ENCODE measurements around the gene MAP2.
A peak's percentile ranks its signal among the peaks of the same experiment; 100 is the strongest.
"Not testable (repeated sequence)": the region's sequence is repeated elsewhere in the genome, so short reads cannot be mapped to it uniquely, and the experiment has no call there.

The MAP2 gene

DNA sequence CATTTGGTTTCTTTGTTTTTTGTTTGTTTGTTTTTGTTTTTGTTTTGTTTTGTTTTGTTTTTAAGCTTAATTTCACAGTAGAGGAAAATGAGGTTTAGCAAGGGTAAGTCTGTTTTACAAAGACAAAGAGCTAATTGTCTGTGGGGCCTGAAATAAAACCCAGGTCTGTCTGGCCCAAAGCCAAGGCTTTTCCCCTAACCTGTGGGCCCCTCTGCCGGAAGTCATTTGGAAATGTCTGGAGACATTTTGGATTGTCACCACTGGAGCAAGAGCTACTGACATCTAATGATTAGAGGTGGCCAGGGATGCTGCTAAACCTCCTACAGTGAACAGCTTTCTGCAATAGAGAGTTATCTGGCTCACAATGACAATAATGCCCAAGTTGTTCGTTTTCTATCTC lies 167.2 kb downstream of the MAP2 start:
- Histone ChIP-seq H3K9ac (ENCODE audit: low read length) (no peak overlapping the region), H3K27me3 (ENCODE audit: control insufficient read depth, insufficient read depth, low read length) (no peaks in the 10 kb centered on the region), H3K9me3 (ENCODE audit: control insufficient read depth, insufficient read depth, low read depth, low read length) (no peaks in the 10 kb centered on the region), H3K27ac (ENCODE audit: low read depth, low read length) (no peak overlapping the region), H3K36me3 (ENCODE audit: control insufficient read depth, insufficient read depth, low read length) (no peaks in the 10 kb centered on the region), H3K4me1 (ENCODE audit: control insufficient read depth, insufficient read depth, low read length) (no peaks in the 10 kb centered on the region), H3K4me3 (ENCODE audit: low read depth, low read length) (no peak overlapping the region)

GRCh38 chr2:209592106-209592505 lies 168.3 kb downstream of the MAP2 start:
- Histone ChIP-seq H3K27me3 (ENCODE audit: control insufficient read depth, insufficient read depth, low read length) (no peaks in the 10 kb centered on the region), H3K9me3 (ENCODE audit: control insufficient read depth, insufficient read depth, low read depth, low read length) (no peaks in the 10 kb centered on the region), H3K36me3 (ENCODE audit: control insufficient read depth, insufficient read depth, low read length) (no peaks in the 10 kb centered on the region), H3K27ac (ENCODE audit: low read depth, low read length) (no peak overlapping the region), H3K4me3 (ENCODE audit: low read depth, low read length) (no peak overlapping the region), H3K4me1 (ENCODE audit: control insufficient read depth, insufficient read depth, low read length) (no peaks in the 10 kb centered on the region), H3K9ac (ENCODE audit: low read length) (no peak overlapping the region)

DNA sequence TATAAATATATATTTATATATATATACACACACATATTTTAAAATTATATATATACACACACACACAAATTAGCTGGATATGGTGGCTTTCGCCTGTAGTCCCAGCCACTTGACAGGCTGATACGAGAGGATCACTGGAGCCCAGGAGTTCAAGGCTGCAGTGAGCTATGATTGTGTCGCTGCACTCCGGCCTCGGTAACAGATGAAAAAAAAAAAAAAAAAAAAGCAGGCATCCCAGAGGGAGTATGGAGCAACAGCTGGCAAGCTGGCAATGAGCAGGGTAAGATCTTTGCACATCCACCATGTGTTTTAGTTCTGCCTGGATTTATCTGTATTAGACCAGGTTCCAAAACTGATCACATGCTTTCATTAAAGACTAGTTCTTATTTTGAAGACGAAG lies 170.1 kb downstream of the MAP2 start:
- Histone ChIP-seq H3K4me3 (ENCODE audit: low read depth, low read length) (no peak overlapping the region), H3K27ac (ENCODE audit: low read depth, low read length) (no peak overlapping the region), H3K9me3 (ENCODE audit: control insufficient read depth, insufficient read depth, low read depth, low read length) (no peaks in the 10 kb centered on the region), H3K4me1 (ENCODE audit: control insufficient read depth, insufficient read depth, low read length) (no peaks in the 10 kb centered on the region), H3K36me3 (ENCODE audit: control insufficient read depth, insufficient read depth, low read length) (no peaks in the 10 kb centered on the region), H3K27me3 (ENCODE audit: control insufficient read depth, insufficient read depth, low read length) (no peaks in the 10 kb centered on the region), H3K9ac (ENCODE audit: low read length) (no peak overlapping the region)

DNA sequence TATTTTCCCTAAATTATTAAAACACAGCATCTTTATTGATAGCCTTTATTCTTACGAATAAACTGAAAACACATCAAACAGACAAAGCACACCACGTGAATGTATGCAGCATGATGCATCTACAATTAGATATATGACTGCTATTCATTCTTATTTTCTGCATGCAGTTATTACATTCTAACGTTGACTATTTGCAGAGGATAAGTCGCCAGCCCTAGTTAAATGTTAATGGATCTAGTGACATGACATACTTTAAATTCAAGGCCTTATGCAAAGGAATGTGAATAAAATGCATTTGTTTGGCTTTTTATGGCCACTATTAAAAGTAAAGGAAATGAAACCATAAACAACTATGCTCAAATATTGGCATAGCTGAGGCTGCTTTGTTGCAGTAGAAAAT lies 172.4 kb downstream of the MAP2 start:
- H3K4me3 ChIP-seq (ENCODE audit: low read depth, low read length) = no peak overlapping the region
- no peak overlapping the region for H3K27ac ChIP-seq (ENCODE audit: low read depth, low read length)
- H3K36me3 ChIP-seq (ENCODE audit: control insufficient read depth, insufficient read depth, low read length) = no peaks in the 10 kb centered on the region
- H3K27me3 ChIP-seq (ENCODE audit: control insufficient read depth, insufficient read depth, low read length) = no peaks in the 10 kb centered on the region
- no peaks in the 10 kb centered on the region for H3K9me3 ChIP-seq (ENCODE audit: control insufficient read depth, insufficient read depth, low read depth, low read length)
- H3K4me1 ChIP-seq (ENCODE audit: control insufficient read depth, insufficient read depth, low read length) = no peaks in the 10 kb centered on the region
- no peak overlapping the region for H3K9ac ChIP-seq (ENCODE audit: low read length)

- H3K27ac ChIP-seq (ENCODE audit: low read depth, low read length); H3K4me3 ChIP-seq (ENCODE audit: low read depth, low read length); H3K4me1 ChIP-seq (ENCODE audit: control insufficient read depth, insufficient read depth, low read length); H3K9me3 ChIP-seq (ENCODE audit: control insufficient read depth, insufficient read depth, low read depth, low read length); H3K9ac ChIP-seq (ENCODE audit: low read length); H3K27me3 ChIP-seq (ENCODE audit: control insufficient read depth, insufficient read depth, low read length); H3K36me3 ChIP-seq (ENCODE audit: control insufficient read depth, insufficient read depth, low read length): not testable (repeated sequence)
These were observed 174.4 kb downstream of the MAP2 start for GRCh38 chr2:209598227-209598626.

- Histone ChIP-seq H3K4me3 (ENCODE audit: low read depth, low read length) (no peak overlapping the region), H3K27ac (ENCODE audit: low read depth, low read length) (no peak overlapping the region), H3K36me3 (ENCODE audit: control insufficient read depth, insufficient read depth, low read length) (no peaks in the 10 kb centered on the region), H3K4me1 (ENCODE audit: control insufficient read depth, insufficient read depth, low read length) (no peaks in the 10 kb centered on the region), H3K27me3 (ENCODE audit: control insufficient read depth, insufficient read depth, low read length) (no peaks in the 10 kb centered on the region), H3K9ac (ENCODE audit: low read length) (no peak overlapping the region), H3K9me3 (ENCODE audit: control insufficient read depth, insufficient read depth, low read depth, low read length) (no peaks in the 10 kb centered on the region)
These were observed 176.7 kb downstream of the MAP2 start for GRCh38 chr2:209600341-209601171.

- no peak overlapping the region for H3K9ac ChIP-seq (ENCODE audit: low read length)
- no peak overlapping the region for H3K4me3 ChIP-seq (ENCODE audit: low read depth, low read length)
- H3K36me3 ChIP-seq (ENCODE audit: control insufficient read depth, insufficient read depth, low read length) = no peaks in the 10 kb centered on the region
- H3K4me1 ChIP-seq (ENCODE audit: control insufficient read depth, insufficient read depth, low read length) = no peaks in the 10 kb centered on the region
- no peaks in the 10 kb centered on the region for H3K27me3 ChIP-seq (ENCODE audit: control insufficient read depth, insufficient read depth, low read length)
- H3K27ac ChIP-seq (ENCODE audit: low read depth, low read length) = no peak overlapping the region
- H3K9me3 ChIP-seq (ENCODE audit: control insufficient read depth, insufficient read depth, low read depth, low read length) = no peaks in the 10 kb centered on the region
These were observed 177.7 kb downstream of the MAP2 start for GRCh38 chr2:209601497-209601896.

DNA sequence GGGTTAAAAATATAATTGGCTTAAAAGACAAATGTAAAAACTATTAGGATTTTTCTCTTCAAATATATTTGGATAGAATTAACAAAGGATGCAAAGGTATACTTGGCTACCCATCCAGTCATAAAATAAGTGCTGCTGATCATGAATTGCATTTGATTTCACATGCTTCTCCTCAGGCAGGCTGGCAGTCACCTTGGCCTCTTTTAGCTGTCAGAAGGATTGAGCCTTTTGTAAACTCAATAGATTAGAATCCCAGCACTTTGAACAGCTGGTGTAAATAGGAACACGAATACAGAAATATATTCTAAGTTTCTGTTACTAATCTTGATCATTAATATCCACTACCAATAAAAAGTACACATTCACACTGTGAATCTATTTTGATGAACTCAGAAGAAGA lies 178.4 kb downstream of the MAP2 start:
- no peaks in the 10 kb centered on the region for H3K9me3 ChIP-seq (ENCODE audit: control insufficient read depth, insufficient read depth, low read depth, low read length)
- no peaks in the 10 kb centered on the region for H3K27me3 ChIP-seq (ENCODE audit: control insufficient read depth, insufficient read depth, low read length)
- H3K4me1 ChIP-seq (ENCODE audit: control insufficient read depth, insufficient read depth, low read length) = no peaks in the 10 kb centered on the region
- no peak overlapping the region for H3K4me3 ChIP-seq (ENCODE audit: low read depth, low read length)
- H3K27ac ChIP-seq (ENCODE audit: low read depth, low read length) = no peak overlapping the region
- H3K9ac ChIP-seq (ENCODE audit: low read length) = no peak overlapping the region
- H3K36me3 ChIP-seq (ENCODE audit: control insufficient read depth, insufficient read depth, low read length) = no peaks in the 10 kb centered on the region

DNA sequence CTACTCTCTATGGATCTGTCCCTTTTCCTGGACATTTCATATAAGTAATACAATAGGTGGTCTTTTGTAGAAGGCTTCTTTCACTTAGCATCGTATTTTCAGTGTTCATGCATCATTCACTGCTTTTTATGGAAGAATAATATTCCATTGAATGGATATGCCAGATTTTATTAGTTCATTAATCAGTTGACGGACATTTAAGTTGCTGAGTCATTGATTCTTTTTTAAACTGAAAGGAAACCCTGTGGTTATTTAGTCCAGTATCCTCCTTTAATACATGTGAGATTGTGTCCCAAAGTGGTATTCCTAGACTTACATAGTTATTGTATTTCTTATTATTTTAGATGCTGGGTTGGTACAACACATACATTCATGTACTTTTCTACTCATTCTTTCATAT lies 185.7 kb downstream of the MAP2 start:
- H3K9ac ChIP-seq (ENCODE audit: low read length) = no peak overlapping the region
- H3K27ac ChIP-seq (ENCODE audit: low read depth, low read length) = no peak overlapping the region
- H3K36me3 ChIP-seq (ENCODE audit: control insufficient read depth, insufficient read depth, low read length) = no peaks in the 10 kb centered on the region
- peaks cover 13% of the 10 kb centered on the region for H3K4me1 ChIP-seq (ENCODE audit: control insufficient read depth, insufficient read depth, low read length)
- H3K4me3 ChIP-seq (ENCODE audit: low read depth, low read length) = no peak overlapping the region
- no peaks in the 10 kb centered on the region for H3K9me3 ChIP-seq (ENCODE audit: control insufficient read depth, insufficient read depth, low read depth, low read length)
- H3K27me3 ChIP-seq (ENCODE audit: control insufficient read depth, insufficient read depth, low read length) = no peaks in the 10 kb centered on the region

DNA sequence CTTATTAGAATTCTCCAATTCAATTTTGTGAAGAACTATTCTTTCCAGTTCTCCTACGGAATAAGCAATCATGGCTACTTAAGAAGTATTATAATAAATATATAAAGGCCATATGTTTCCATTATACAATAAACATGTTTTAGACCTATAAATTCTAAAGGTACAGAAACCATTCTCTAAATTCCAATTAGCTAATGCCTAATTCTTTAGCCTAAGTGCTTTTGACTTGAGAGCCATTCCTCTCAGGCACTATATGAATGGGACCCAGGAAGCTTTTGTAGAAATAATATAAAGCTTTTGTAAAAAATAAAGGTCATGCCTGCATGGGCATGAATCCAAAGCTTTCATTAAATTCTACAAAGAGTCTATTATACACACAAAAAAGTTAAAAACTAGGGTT lies 186.8 kb downstream of the MAP2 start:
- H3K4me1 ChIP-seq (ENCODE audit: control insufficient read depth, insufficient read depth, low read length) = peaks cover 24% of the 10 kb centered on the region
- H3K9ac ChIP-seq (ENCODE audit: low read length) = no peak overlapping the region
- no peaks in the 10 kb centered on the region for H3K27me3 ChIP-seq (ENCODE audit: control insufficient read depth, insufficient read depth, low read length)
- H3K4me3 ChIP-seq (ENCODE audit: low read depth, low read length) = no peak overlapping the region
- H3K9me3 ChIP-seq (ENCODE audit: control insufficient read depth, insufficient read depth, low read depth, low read length) = no peaks in the 10 kb centered on the region
- H3K27ac ChIP-seq (ENCODE audit: low read depth, low read length) = no peak overlapping the region
- H3K36me3 ChIP-seq (ENCODE audit: control insufficient read depth, insufficient read depth, low read length) = no peaks in the 10 kb centered on the region

DNA sequence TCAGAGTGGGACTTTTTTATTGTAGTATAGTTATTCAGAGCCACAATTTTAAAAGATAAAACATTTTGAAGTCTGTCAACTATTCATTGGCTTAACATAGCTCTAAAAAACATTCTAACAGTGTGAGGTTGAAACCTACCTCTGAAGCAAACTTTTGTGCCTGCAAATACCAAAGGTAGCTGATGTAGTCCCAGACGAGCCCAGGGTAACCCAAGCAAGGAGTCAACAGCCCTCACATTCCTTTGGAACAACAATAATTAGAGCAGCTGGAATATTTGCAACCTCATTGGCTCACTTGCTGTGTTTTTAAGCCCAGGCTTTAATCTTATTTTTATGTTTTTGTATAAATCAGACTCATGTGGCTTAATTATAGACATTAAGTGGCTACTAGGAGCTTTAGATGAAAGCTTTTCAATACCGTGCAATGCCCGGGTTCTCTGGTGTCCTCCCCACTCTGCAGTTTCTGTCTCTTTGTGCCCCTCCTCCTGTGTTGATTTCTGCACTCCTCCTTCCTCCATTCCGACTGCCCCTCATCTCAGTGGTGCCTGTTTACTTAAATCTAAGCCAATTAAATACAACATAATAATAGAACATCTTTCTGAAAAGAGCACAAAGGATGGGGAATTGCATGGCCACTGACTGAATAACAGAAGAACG lies 189.9 kb downstream of the MAP2 start:
- H3K27ac ChIP-seq (ENCODE audit: low read depth, low read length) = 0 out of 2 replicates have a peak overlapping the region, but pooled peaks have one; percentile 49
- H3K9me3 ChIP-seq (ENCODE audit: control insufficient read depth, insufficient read depth, low read depth, low read length) = peaks cover 4% of the 10 kb centered on the region; the same call in 1 of the 2 replicates
- H3K4me3 ChIP-seq (ENCODE audit: low read depth, low read length) = no peak overlapping the region
- H3K27me3 ChIP-seq (ENCODE audit: control insufficient read depth, insufficient read depth, low read length) = no peaks in the 10 kb centered on the region
- H3K9ac ChIP-seq (ENCODE audit: low read length) = no peak overlapping the region
- H3K4me1 ChIP-seq (ENCODE audit: control insufficient read depth, insufficient read depth, low read length) = peaks cover 29% of the 10 kb centered on the region
- H3K36me3 ChIP-seq (ENCODE audit: control insufficient read depth, insufficient read depth, low read length) = no peaks in the 10 kb centered on the region
